HUES64 (cell line): ENCODE results near the gene TAS1R3.

ENCODE experiments used
- H3K27ac ChIP-seq: 2 replicates; pipeline ENCODE4 v1.7.0; 2013; ENCODE audit warnings: low read depth, low read length, inconsistent platforms
- H3K27me3 ChIP-seq: 2 replicates; pipeline ENCODE4 v1.6.1; 2013; ENCODE audit warnings: mild to moderate bottlenecking, low read length; ENCODE audit not compliant: insufficient read depth
- H3K36me3 ChIP-seq: 2 replicates; pipeline ENCODE4 v1.6.1; 2013; ENCODE audit warnings: mild to moderate bottlenecking, low read length; ENCODE audit not compliant: insufficient read depth
- H3K4me1 ChIP-seq: 2 replicates; pipeline ENCODE4 v1.6.1; 2013; ENCODE audit warnings: mild to moderate bottlenecking, low read length, moderate library complexity; ENCODE audit not compliant: insufficient read depth
- H3K4me3 ChIP-seq: 2 replicates; pipeline ENCODE4 v1.5.1; 2013; ENCODE audit warnings: mild to moderate bottlenecking, low read length, moderate library complexity
- H3K9ac ChIP-seq: 2 replicates; pipeline ENCODE4 v1.6.1; 2013; ENCODE audit warnings: mild to moderate bottlenecking, low read depth, low read length
- H3K9me3 ChIP-seq: 2 replicates; pipeline ENCODE4 v1.6.1; 2013; ENCODE audit warnings: low read depth, low read length; ENCODE audit not compliant: insufficient read depth
- WGBS: fragments of 150-250, 120-280 bp; methylation state at CpG from one replicate; pipeline ENCODE4 v1.1.7; 2013; ENCODE audit warnings: missing lambda C conversion rate; 5-methylcytosine and 5-hydroxymethylcytosine counted together

Gene TAS1R3

GRCh38 chr1:1329304-1330210 lies 1.5 kb upstream of the TAS1R3 start:
- Histone ChIP-seq H3K9me3 (no peaks in the 10 kb centered on the region), H3K27ac (no peak overlapping the region)
- WGBS, result 94% methylated on average over 58 of the region's 58 CpGs

GRCh38 chr1:1330366-1331067 lies 563 bp upstream of the TAS1R3 start:
- H3K27ac ChIP-seq, result no peak overlapping the region
- H3K4me3 ChIP-seq, result no peak overlapping the region
- 85% methylated on average over 15 of the region's 15 CpGs for WGBS

More at GRCh38 chr1:1329304-1330210, 1.5 kb upstream of the TAS1R3 start:
- Histone ChIP-seq H3K9ac (no peak overlapping the region), H3K36me3 (no peaks in the 10 kb centered on the region), H3K27me3 (no peaks in the 10 kb centered on the region), H3K4me3 (no peak overlapping the region), H3K4me1 (peaks cover 5% of the 10 kb centered on the region; the same call in 1 of the 2 replicates)

DNA sequence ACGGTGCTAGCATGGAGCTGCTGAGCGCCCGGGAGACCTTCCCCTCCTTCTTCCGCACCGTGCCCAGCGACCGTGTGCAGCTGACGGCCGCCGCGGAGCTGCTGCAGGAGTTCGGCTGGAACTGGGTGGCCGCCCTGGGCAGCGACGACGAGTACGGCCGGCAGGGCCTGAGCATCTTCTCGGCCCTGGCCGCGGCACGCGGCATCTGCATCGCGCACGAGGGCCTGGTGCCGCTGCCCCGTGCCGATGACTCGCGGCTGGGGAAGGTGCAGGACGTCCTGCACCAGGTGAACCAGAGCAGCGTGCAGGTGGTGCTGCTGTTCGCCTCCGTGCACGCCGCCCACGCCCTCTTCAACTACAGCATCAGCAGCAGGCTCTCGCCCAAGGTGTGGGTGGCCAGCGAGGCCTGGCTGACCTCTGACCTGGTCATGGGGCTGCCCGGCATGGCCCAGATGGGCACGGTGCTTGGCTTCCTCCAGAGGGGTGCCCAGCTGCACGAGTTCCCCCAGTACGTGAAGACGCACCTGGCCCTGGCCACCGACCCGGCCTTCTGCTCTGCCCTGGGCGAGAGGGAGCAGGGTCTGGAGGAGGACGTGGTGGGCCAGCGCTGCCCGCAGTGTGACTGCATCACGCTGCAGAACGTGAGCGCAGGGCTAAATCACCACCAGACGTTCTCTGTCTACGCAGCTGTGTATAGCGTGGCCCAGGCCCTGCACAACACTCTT lies 1.1 kb downstream of the TAS1R3 start:
- Histone ChIP-seq H3K27ac (no peak overlapping the region), H3K27me3 (no peaks in the 10 kb centered on the region), H3K4me3 (no peak overlapping the region), H3K9ac (no peak overlapping the region), H3K9me3 (no peaks in the 10 kb centered on the region), H3K4me1 (no peaks in the 10 kb centered on the region), H3K36me3 (no peaks in the 10 kb centered on the region)
- WGBS, result 89% methylated on average over 57 of the region's 57 CpGs

More at GRCh38 chr1:1330366-1331067, 563 bp upstream of the TAS1R3 start:
- no peaks in the 10 kb centered on the region for H3K27me3 ChIP-seq
- no peaks in the 10 kb centered on the region for H3K9me3 ChIP-seq
- H3K9ac ChIP-seq, result no peak overlapping the region
- no peaks in the 10 kb centered on the region for H3K36me3 ChIP-seq
- peaks cover 2% of the 10 kb centered on the region; the same call in 1 of the 2 replicates for H3K4me1 ChIP-seq

DNA sequence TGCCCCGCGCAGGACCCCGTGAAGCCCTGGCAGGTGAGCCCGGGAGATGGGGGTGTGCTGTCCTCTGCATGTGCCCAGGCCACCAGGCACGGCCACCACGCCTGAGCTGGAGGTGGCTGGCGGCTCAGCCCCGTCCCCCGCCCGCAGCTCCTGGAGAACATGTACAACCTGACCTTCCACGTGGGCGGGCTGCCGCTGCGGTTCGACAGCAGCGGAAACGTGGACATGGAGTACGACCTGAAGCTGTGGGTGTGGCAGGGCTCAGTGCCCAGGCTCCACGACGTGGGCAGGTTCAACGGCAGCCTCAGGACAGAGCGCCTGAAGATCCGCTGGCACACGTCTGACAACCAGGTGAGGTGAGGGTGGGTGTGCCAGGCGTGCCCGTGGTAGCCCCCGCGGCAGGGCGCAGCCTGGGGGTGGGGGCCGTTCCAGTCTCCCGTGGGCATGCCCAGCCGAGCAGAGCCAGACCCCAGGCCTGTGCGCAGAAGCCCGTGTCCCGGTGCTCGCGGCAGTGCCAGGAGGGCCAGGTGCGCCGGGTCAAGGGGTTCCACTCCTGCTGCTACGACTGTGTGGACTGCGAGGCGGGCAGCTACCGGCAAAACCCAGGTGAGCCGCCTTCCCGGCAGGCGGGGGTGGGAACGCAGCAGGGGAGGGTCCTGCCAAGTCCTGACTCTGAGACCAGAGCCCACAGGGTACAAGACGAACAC lies 1.8 kb downstream of the TAS1R3 start:
- H3K27ac ChIP-seq, result no peak overlapping the region
- 92% methylated on average over 48 of the region's 48 CpGs for WGBS
- H3K4me1 ChIP-seq, result no peaks in the 10 kb centered on the region
- H3K9ac ChIP-seq, result no peak overlapping the region
- no peak overlapping the region for H3K4me3 ChIP-seq
- no peaks in the 10 kb centered on the region for H3K9me3 ChIP-seq
- peaks cover 3% of the 10 kb centered on the region; the same call in 1 of the 2 replicates for H3K36me3 ChIP-seq
- no peaks in the 10 kb centered on the region for H3K27me3 ChIP-seq

DNA sequence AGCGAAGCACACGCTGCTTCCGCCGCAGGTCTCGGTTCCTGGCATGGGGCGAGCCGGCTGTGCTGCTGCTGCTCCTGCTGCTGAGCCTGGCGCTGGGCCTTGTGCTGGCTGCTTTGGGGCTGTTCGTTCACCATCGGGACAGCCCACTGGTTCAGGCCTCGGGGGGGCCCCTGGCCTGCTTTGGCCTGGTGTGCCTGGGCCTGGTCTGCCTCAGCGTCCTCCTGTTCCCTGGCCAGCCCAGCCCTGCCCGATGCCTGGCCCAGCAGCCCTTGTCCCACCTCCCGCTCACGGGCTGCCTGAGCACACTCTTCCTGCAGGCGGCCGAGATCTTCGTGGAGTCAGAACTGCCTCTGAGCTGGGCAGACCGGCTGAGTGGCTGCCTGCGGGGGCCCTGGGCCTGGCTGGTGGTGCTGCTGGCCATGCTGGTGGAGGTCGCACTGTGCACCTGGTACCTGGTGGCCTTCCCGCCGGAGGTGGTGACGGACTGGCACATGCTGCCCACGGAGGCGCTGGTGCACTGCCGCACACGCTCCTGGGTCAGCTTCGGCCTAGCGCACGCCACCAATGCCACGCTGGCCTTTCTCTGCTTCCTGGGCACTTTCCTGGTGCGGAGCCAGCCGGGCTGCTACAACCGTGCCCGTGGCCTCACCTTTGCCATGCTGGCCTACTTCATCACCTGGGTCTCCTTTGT lies 2.6 kb downstream of the TAS1R3 start:
- 92% methylated on average over 36 of the region's 36 CpGs for WGBS
- H3K9ac ChIP-seq, result no peak overlapping the region
- no peaks in the 10 kb centered on the region for H3K9me3 ChIP-seq
- no peak overlapping the region for H3K27ac ChIP-seq
- no peaks in the 10 kb centered on the region for H3K4me1 ChIP-seq
- H3K4me3 ChIP-seq, result no peak overlapping the region
- H3K36me3 ChIP-seq, result peaks cover 9% of the 10 kb centered on the region
- H3K27me3 ChIP-seq, result no peaks in the 10 kb centered on the region

DNA sequence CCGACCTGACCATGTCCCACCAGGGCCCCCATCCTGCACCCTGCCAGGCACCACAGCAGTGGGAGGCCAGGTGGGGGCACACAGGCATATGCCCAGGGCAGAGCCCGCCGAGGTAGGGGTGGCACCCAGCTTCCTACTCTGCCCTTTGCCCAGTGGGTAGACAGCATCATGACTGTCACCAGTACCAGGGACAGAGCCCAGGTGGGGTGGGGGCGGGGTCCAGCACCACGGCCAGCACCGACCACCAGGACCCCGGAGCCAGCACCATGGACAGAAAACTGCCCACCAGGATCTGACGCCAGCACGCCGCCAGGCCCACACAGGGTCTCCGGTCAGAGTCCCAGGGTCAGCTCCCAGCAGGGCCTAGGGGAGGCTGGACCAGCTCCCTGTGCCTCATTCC lies 3.8 kb downstream of the TAS1R3 start:
- no peaks in the 10 kb centered on the region for H3K4me1 ChIP-seq
- WGBS, result 66% methylated on average over 11 of the region's 11 CpGs
- peaks cover 16% of the 10 kb centered on the region for H3K36me3 ChIP-seq
- no peak overlapping the region for H3K4me3 ChIP-seq
- no peaks in the 10 kb centered on the region for H3K9me3 ChIP-seq
- H3K27ac ChIP-seq, result no peak overlapping the region
- H3K27me3 ChIP-seq, result no peaks in the 10 kb centered on the region
- no peak overlapping the region for H3K9ac ChIP-seq

- Histone ChIP-seq H3K9me3 (no peaks in the 10 kb centered on the region), H3K9ac (no peak overlapping the region), H3K4me1 (no peaks in the 10 kb centered on the region), H3K36me3 (peaks cover 16% of the 10 kb centered on the region), H3K27ac (no peak overlapping the region), H3K27me3 (no peaks in the 10 kb centered on the region), H3K4me3 (no peak overlapping the region)
- WGBS, result 93% methylated on average over 16 of the region's 16 CpGs
These were observed 4.2 kb downstream of the TAS1R3 start for GRCh38 chr1:1335283-1335682.

DNA sequence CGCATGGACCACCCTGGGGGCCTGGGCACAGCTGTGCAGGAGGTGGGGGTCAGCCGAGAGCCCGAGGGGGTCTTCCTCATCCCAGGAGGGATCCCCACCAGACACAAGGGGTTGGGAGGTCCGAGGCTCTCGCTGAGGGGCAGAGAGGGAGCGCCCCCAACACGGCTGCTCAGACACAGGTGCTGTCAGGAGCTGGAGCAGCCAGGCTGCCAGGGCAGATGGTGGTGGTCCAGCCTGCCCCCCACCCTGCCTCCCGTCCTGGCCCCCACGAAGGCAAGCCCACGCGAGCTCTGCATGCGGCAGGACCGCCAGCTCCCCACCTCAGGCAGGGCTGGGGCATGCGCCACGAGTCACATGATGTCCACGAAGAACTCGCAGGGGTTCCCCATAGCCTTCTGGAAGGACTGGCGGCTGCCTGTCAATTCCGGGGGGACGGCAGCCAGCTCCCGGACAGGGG lies 4.7 kb downstream of the TAS1R3 start:
- 95% methylated on average over 21 of the region's 21 CpGs for WGBS

GRCh38 chr1:1336446-1336845 lies 5.4 kb downstream of the TAS1R3 start:
- H3K4me1 ChIP-seq, result no peaks in the 10 kb centered on the region
- no peak overlapping the region for H3K9ac ChIP-seq
- no peaks in the 10 kb centered on the region for H3K27me3 ChIP-seq
- H3K4me3 ChIP-seq, result no peak overlapping the region
- H3K9me3 ChIP-seq, result no peaks in the 10 kb centered on the region
- WGBS, result 95% methylated on average over 26 of the region's 26 CpGs
- H3K36me3 ChIP-seq, result peaks cover 27% of the 10 kb centered on the region
- no peak overlapping the region for H3K27ac ChIP-seq

More for the DNA sequence above, 4.7 kb downstream of the TAS1R3 start:
- Histone ChIP-seq H3K4me1 (no peaks in the 10 kb centered on the region), H3K27me3 (no peaks in the 10 kb centered on the region), H3K9me3 (no peaks in the 10 kb centered on the region), H3K4me3 (no peak overlapping the region), H3K36me3 (peaks cover 20% of the 10 kb centered on the region), H3K9ac (no peak overlapping the region), H3K27ac (no peak overlapping the region)
